Gastroesophageal sphincter (tissue), 3 donors: ENCODE measurements around the gene DUSP8.

ENCODE experiments used
- POLR2A ChIP-seq, 2 donors: fragments of 450-650 bp; IDR thresholded peaks; one replicate each; pipeline ENCODE4 v1.6.1; 2017; ENCODE audit warnings: antibody characterized with exemption in 2 of 2, mild to moderate bottlenecking in 2 of 2, moderate library complexity in 1 of 2
- TF ChIP-seq, protein P1 (sequence below), 4 experiments: fragments of 200-600 bp in 2 of 4; fragments of 450-650 bp in 2 of 4; sonication (generic) in 1 of 4; IDR thresholded peaks; one replicate each; pipeline ENCODE4 v1.5.1; 2017 to 2019; ENCODE audit warnings: antibody characterized with exemption in 4 of 4, mild to moderate bottlenecking in 2 of 4, moderate library complexity in 2 of 4

- TF ChIP-seq, protein P1, sequence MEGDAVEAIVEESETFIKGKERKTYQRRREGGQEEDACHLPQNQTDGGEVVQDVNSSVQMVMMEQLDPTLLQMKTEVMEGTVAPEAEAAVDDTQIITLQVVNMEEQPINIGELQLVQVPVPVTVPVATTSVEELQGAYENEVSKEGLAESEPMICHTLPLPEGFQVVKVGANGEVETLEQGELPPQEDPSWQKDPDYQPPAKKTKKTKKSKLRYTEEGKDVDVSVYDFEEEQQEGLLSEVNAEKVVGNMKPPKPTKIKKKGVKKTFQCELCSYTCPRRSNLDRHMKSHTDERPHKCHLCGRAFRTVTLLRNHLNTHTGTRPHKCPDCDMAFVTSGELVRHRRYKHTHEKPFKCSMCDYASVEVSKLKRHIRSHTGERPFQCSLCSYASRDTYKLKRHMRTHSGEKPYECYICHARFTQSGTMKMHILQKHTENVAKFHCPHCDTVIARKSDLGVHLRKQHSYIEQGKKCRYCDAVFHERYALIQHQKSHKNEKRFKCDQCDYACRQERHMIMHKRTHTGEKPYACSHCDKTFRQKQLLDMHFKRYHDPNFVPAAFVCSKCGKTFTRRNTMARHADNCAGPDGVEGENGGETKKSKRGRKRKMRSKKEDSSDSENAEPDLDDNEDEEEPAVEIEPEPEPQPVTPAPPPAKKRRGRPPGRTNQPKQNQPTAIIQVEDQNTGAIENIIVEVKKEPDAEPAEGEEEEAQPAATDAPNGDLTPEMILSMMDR (IDR thresholded peaks at IDR 0.05) = no peak
- TF ChIP-seq POLR2A (IDR thresholded peaks at IDR 0.05) = no peak
Observed at GRCh38 chr11:1555713-1556153, 16.3 kb downstream of the DUSP8 start.
